ENCODE results near the gene MPRIP.

Gene MPRIP

GRCh38 chr17:17116406-17116805, 74.1 kb downstream of the MPRIP start:
- H3K4me1 Mint-ChIP-seq (ENCODE audit: low read depth), result peaks cover 71% of the 10 kb centered on the region
- no peaks in the 10 kb centered on the region for H3K27me3 Mint-ChIP-seq
- H3K27ac Mint-ChIP-seq, result no peak overlapping the region
- H3K9me3 Mint-ChIP-seq, result no peaks in the 10 kb centered on the region
- H3K36me3 Mint-ChIP-seq (ENCODE audit: low read depth), result no peaks in the 10 kb centered on the region
- no peak overlapping the region for H3K4me3 Mint-ChIP-seq

GRCh38 chr17:17117923-17118322, 75.7 kb downstream of the MPRIP start:
- no peaks in the 10 kb centered on the region for H3K27me3 Mint-ChIP-seq
- H3K27ac Mint-ChIP-seq, result peak overlapping the region; percentile 90
- peaks cover 83% of the 10 kb centered on the region for H3K4me1 Mint-ChIP-seq (ENCODE audit: low read depth)
- no peaks in the 10 kb centered on the region for H3K9me3 Mint-ChIP-seq
- H3K36me3 Mint-ChIP-seq (ENCODE audit: low read depth), result no peaks in the 10 kb centered on the region
- no peak overlapping the region for H3K4me3 Mint-ChIP-seq

GRCh38 chr17:17118399-17118798, 76.1 kb downstream of the MPRIP start:
- Mint-ChIP-seq H3K36me3 (ENCODE audit: low read depth) (no peaks in the 10 kb centered on the region), H3K9me3 (no peaks in the 10 kb centered on the region), H3K4me3 (no peak overlapping the region), H3K4me1 (ENCODE audit: low read depth) (peaks cover 84% of the 10 kb centered on the region), H3K27me3 (no peaks in the 10 kb centered on the region), H3K27ac (peak overlapping the region; percentile 90)

DNA sequence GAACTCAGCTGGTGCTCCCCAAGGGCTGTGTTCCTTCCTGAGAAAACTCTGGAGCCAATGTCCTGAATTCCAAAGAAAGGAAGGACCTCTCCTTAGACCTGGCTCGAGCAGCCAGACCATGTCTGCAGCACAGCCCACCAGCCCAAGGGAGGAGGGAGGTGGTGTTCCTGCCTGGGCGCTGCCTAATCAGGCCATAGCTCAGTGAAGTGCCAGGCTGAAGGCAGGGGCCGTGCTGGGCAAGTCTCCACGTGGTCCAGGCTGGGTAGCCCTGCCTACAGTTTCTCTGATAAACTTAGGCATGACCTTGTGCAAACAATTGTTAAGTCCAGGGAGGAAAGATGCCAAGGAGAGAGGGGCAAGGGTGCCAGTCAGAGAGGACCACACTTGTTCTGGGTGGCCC, 76.8 kb downstream of the MPRIP start:
- Mint-ChIP-seq H3K4me3 (peak overlapping the region; percentile 20), H3K4me1 (ENCODE audit: low read depth) (peaks cover 83% of the 10 kb centered on the region)

GRCh38 chr17:17119533-17119932, 77.3 kb downstream of the MPRIP start:
- Mint-ChIP-seq H3K9me3 (no peaks in the 10 kb centered on the region), H3K4me1 (ENCODE audit: low read depth) (peaks cover 83% of the 10 kb centered on the region), H3K36me3 (ENCODE audit: low read depth) (no peaks in the 10 kb centered on the region), H3K4me3 (peak overlapping the region; percentile 20), H3K27ac (peak overlapping the region; percentile 90), H3K27me3 (no peaks in the 10 kb centered on the region)

More for the DNA sequence above, 76.8 kb downstream of the MPRIP start:
- no peaks in the 10 kb centered on the region for H3K27me3 Mint-ChIP-seq
- H3K27ac Mint-ChIP-seq, result peak overlapping the region; percentile 90
- H3K36me3 Mint-ChIP-seq (ENCODE audit: low read depth), result no peaks in the 10 kb centered on the region
- H3K9me3 Mint-ChIP-seq, result no peaks in the 10 kb centered on the region

DNA sequence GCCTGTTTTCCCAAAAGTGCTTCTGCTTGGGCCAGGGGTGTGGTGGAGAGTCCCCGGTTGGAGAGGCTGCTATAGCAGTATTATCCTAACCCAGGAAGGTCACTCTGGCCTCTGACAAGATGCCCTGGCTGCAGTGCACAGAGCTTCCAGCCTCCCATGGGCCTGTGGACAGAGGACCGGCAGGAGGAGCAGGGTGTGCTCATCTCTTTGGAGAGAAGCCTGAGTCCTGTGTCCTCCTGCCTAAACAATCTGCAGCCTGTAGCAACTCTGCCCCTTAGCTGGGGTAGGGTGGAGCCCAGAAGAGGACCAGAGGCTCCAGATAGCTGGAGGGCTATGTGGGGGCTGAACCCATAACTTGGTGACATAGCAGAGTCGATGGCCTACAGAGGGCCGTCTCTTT, 78.0 kb downstream of the MPRIP start:
- Mint-ChIP-seq H3K4me3 (no peak overlapping the region), H3K27ac (peak overlapping the region; percentile 90), H3K36me3 (ENCODE audit: low read depth) (no peaks in the 10 kb centered on the region), H3K4me1 (ENCODE audit: low read depth) (peaks cover 83% of the 10 kb centered on the region), H3K27me3 (no peaks in the 10 kb centered on the region), H3K9me3 (no peaks in the 10 kb centered on the region)

GRCh38 chr17:17120701-17121100, 78.4 kb downstream of the MPRIP start:
- H3K27me3 Mint-ChIP-seq, result no peaks in the 10 kb centered on the region
- H3K4me3 Mint-ChIP-seq, result no peak overlapping the region
- H3K27ac Mint-ChIP-seq, result peak overlapping the region; percentile 90
- H3K36me3 Mint-ChIP-seq (ENCODE audit: low read depth), result no peaks in the 10 kb centered on the region
- H3K4me1 Mint-ChIP-seq (ENCODE audit: low read depth), result peaks cover 83% of the 10 kb centered on the region
- no peaks in the 10 kb centered on the region for H3K9me3 Mint-ChIP-seq

DNA sequence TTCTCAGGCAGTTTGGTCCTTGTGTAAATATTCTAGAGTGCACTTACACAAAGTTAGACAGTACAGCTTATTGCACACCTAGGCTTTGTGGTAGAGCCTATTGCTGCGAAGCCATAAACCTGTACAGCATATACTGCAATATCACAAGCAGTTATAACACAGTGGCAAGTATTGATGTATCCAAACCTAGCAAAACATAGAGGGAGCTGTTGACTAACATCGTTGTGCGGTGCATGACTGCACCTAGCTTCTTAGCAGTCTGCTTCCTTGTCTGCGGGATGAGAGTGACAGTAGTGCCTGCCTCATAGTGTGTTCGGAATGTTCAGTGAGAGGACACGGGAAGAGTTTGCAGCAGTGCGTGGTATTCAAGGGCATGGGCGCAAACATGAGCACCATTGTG, 78.9 kb downstream of the MPRIP start:
- Mint-ChIP-seq H3K27me3 (no peaks in the 10 kb centered on the region), H3K9me3 (no peaks in the 10 kb centered on the region), H3K4me1 (ENCODE audit: low read depth) (peaks cover 85% of the 10 kb centered on the region), H3K4me3 (no peak overlapping the region), H3K27ac (peak overlapping the region; percentile 4), H3K36me3 (ENCODE audit: low read depth) (no peaks in the 10 kb centered on the region)

DNA sequence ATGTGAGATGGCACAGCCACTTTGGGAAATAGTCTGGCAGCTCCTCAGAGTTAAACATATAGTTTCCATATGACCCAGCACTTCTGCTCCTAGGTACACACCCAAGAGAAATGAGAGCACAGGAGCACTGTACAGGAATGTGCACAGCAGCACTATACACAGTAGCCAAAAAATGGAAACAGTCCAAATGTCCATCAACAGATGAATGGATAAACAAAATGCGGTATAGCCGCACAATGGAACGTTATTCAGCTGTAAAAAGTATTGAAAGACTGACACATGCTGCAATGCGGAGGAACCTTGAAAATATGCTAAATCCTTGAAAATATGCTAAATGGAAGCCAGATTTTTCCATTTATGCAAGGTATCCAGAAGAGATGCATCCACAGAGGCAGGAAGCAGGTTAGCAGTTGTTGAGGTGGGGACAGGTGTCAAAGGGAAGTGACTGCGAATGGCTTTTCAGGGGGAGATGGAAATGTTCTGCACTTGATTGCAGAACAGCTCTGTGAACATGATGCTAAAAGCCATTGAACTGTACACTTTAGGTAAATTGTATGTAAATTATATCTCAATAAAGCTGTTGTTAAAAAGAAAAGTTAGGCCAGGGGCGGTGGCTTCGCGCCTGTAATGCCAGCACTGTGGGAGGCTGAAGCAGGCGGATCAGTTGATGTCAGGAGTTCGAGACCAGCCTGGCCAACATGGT, 80.7 kb downstream of the MPRIP start:
- Mint-ChIP-seq H3K27ac (peak overlapping the region; percentile 49), H3K9me3 (no peaks in the 10 kb centered on the region), H3K27me3 (no peaks in the 10 kb centered on the region), H3K4me1 (ENCODE audit: low read depth) (peaks cover 84% of the 10 kb centered on the region), H3K36me3 (ENCODE audit: low read depth) (no peaks in the 10 kb centered on the region), H3K4me3 (no peak overlapping the region)

DNA sequence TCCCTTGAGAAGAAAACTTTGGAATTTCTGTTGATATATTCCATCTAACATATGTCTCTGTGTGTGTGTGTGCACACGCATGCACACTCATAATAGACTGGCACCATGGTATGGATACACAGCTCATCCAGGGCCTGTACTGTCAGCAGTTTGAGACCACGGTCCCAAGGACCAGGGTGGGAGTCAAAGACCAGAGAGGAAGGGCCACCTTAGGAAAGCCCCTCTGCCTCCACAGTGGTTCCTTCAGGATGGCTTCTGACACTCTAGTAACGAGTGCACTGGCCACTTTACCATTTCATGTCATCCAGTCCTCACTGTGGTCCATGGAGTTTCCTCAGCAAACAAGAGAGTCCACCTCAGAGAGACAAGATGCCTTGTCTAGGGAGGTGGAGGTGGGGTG, 82.1 kb downstream of the MPRIP start:
- Mint-ChIP-seq H3K36me3 (ENCODE audit: low read depth) (peaks cover 5% of the 10 kb centered on the region), H3K27me3 (no peaks in the 10 kb centered on the region), H3K4me1 (ENCODE audit: low read depth) (peaks cover 70% of the 10 kb centered on the region), H3K27ac (peak overlapping the region; percentile 42), H3K9me3 (no peaks in the 10 kb centered on the region), H3K4me3 (no peak overlapping the region)

GRCh38 chr17:17125136-17126084, 83.2 kb downstream of the MPRIP start:
- no peaks in the 10 kb centered on the region for H3K27me3 Mint-ChIP-seq
- H3K4me1 Mint-ChIP-seq (ENCODE audit: low read depth), result peaks cover 59% of the 10 kb centered on the region
- H3K27ac Mint-ChIP-seq, result peak overlapping the region; percentile 80
- peak overlapping the region; percentile 19 for H3K4me3 Mint-ChIP-seq
- peaks cover 5% of the 10 kb centered on the region for H3K36me3 Mint-ChIP-seq (ENCODE audit: low read depth)
- no peaks in the 10 kb centered on the region for H3K9me3 Mint-ChIP-seq

DNA sequence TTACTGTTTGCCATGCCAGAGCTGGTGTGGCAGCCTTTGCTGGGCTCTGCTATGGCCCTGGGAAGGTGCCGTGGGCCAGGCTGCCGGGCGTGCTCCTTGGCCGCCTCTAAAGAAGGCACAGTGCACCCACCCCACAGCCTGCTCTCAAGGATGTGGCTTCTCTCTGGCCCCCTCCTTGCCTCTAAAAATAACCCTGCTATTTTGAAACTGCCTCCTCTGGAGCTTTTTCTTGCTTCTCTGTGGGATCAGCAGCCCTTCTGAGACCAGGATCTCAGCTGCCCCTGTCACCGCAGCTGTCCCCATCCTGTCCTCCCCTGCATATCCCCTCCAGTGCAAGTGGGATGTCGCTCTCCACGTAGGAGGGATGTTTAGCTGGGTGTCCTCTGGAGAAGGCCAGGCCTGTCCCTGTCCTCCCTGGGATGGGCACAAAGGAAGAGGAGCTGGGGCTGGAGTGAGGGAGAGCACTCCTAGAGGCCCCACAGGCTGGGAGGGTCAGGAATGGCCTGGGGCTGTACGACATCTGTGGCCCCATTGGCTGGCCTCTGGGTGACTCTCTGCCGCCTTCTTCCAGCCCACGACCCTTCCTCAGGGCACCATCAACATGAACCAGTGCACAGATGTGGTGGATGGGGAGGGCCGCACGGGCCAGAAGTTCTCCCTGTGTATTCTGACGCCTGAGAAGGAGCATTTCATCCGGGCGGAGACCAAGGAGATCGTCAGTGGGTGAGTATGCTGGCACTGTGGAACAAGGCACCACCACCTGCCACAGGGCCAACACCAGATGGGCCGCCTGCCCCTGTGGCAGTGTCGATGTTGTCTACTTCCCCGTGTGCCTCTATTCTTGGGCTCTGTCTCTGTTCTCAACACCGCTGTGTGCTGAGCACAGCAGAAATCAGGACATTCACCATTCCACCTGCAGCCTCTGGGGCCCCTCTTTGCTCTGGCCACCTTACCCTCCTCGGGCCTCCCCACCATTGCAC, 84.2 kb downstream of the MPRIP start:
- peaks cover 53% of the 10 kb centered on the region for H3K4me1 Mint-ChIP-seq (ENCODE audit: low read depth)
- peaks cover 5% of the 10 kb centered on the region for H3K36me3 Mint-ChIP-seq (ENCODE audit: low read depth)
- H3K4me3 Mint-ChIP-seq, result peak overlapping the region; percentile 35

GRCh38 chr17:17127156-17127555, 84.9 kb downstream of the MPRIP start:
- Mint-ChIP-seq H3K27ac (no peak overlapping the region), H3K9me3 (no peaks in the 10 kb centered on the region), H3K4me1 (ENCODE audit: low read depth) (peaks cover 46% of the 10 kb centered on the region), H3K4me3 (no peak overlapping the region), H3K36me3 (ENCODE audit: low read depth) (peaks cover 5% of the 10 kb centered on the region), H3K27me3 (no peaks in the 10 kb centered on the region)

More for the DNA sequence above, 84.2 kb downstream of the MPRIP start:
- no peaks in the 10 kb centered on the region for H3K27me3 Mint-ChIP-seq
- peak overlapping the region; percentile 72 for H3K27ac Mint-ChIP-seq
- H3K9me3 Mint-ChIP-seq, result no peaks in the 10 kb centered on the region

GRCh38 chr17:17127730-17128291, 85.6 kb downstream of the MPRIP start:
- no peaks in the 10 kb centered on the region for H3K27me3 Mint-ChIP-seq
- H3K36me3 Mint-ChIP-seq (ENCODE audit: low read depth), result peaks cover 5% of the 10 kb centered on the region
- H3K4me3 Mint-ChIP-seq, result no peak overlapping the region
- H3K27ac Mint-ChIP-seq, result no peak overlapping the region
- H3K4me1 Mint-ChIP-seq (ENCODE audit: low read depth), result peaks cover 43% of the 10 kb centered on the region
- no peaks in the 10 kb centered on the region for H3K9me3 Mint-ChIP-seq
